Spleen (tissue), 7 donors: ENCODE measurements around the gene CD82.

Experiments
- POLR2A ChIP-seq, 3 donors: fragments of 450-650 bp; IDR thresholded peaks; one replicate each; pipeline ENCODE4 v1.5.1; 2017; ENCODE audit warnings: antibody characterized with exemption in 3 of 3, mild to moderate bottlenecking in 1 of 3
- POLR2AphosphoS5 ChIP-seq, 3 donors: sonication (generic); formaldehyde crosslinking; IDR thresholded peaks; one replicate each; pipeline ENCODE4 v1.5.1; 2017; ENCODE audit warnings: antibody characterized with exemption in 3 of 3
- TF ChIP-seq, protein P1 (sequence below), 11 experiments: fragments of 200-600 bp in 7 of 11; fragments of 450-650 bp in 4 of 11; sonication (generic) in 4 of 11; IDR thresholded peaks in 8 of 11; conservative IDR thresholded peaks in 3 of 11; 1 replicate in 7 of 11; 2 replicates in 4 of 11; pipeline versions ENCODE4 v1.4.0 to v1.8.0; 2016 to 2021; ENCODE audit warnings: antibody characterized with exemption in 11 of 11, inconsistent platforms in 4 of 11, mild to moderate bottlenecking in 1 of 11
- donor health status: DM: no; HTN: no; CAD: no; lungs with moderate emphysema.
- donor health status: DM: no; HTN: no; CAD: no.
- donor health status: DM: no; HTN: no; CAD: no.

- TF ChIP-seq, protein P1, sequence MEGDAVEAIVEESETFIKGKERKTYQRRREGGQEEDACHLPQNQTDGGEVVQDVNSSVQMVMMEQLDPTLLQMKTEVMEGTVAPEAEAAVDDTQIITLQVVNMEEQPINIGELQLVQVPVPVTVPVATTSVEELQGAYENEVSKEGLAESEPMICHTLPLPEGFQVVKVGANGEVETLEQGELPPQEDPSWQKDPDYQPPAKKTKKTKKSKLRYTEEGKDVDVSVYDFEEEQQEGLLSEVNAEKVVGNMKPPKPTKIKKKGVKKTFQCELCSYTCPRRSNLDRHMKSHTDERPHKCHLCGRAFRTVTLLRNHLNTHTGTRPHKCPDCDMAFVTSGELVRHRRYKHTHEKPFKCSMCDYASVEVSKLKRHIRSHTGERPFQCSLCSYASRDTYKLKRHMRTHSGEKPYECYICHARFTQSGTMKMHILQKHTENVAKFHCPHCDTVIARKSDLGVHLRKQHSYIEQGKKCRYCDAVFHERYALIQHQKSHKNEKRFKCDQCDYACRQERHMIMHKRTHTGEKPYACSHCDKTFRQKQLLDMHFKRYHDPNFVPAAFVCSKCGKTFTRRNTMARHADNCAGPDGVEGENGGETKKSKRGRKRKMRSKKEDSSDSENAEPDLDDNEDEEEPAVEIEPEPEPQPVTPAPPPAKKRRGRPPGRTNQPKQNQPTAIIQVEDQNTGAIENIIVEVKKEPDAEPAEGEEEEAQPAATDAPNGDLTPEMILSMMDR (IDR thresholded peaks at IDR 0.05 in 8 of 11, conservative IDR thresholded peaks at IDR 0.05 in 3 of 11): no peak
- TF ChIP-seq POLR2A (IDR thresholded peaks at IDR 0.05) (no peak), POLR2AphosphoS5 (IDR thresholded peaks at IDR 0.05) (no peak)
Observed at GRCh38 chr11:44531636-44532035, 33.8 kb upstream of the CD82 start.
